ENCODE data around the gene CLDN9. TPM values are rescaled to one million over a fixed set of nuclear protein-coding genes. Genes with fewer than 3 reads are reported as not detected.
"Not testable (repeated sequence)": the region's sequence is repeated elsewhere in the genome, so short reads cannot be mapped to it uniquely, and the experiment has no call there.

CLDN9 gene
- total RNA-seq, 1 experiment from 2014 or later, result not detected

DNA sequence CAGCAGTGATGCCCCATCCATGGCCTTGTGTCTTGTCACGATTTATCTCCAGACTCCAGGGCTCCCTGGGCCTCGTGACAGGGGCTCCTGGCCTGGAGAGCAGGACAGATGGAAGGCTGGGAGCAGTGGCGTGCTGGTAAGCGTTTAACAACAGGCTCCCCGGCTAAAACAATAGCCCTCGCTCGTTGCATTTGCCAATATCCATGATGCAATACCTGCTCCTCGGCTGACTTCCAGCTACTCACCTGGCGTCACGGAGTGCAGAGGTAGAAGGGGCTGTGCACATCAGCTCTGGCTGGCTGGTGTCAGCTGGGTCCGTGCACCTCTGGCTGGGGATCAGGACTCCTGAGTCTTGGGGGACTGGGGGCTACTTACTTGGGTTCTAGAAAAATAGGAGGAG is 25.5 kb downstream of the CLDN9 start:
- in situ Hi-C loops (cut with HindIII; ENCODE audit: low pct_unique_long_range_greater_than_20kb, low sequenced_read_pairs), result no loop called here
- no peak for DNase-seq (ENCODE audit: low read depth, low spot score)

DNA sequence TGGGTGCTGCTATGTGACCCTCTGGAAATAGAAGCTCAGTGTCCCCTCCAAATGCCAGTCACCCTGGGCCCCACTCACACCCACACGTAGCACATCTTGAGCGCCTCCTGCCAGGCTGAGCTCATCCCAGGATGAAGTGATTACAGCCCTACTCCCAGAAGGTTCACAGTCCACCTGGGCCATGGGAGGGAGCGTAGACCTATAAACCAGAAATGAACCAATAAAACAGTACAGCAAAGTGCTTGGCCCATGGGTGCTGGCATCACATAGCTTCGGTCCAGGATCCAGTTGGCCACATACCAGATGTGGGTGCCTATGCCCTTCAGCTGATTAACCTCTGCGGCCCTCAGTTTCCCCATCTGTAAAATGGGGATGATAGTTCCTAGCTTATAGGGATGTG is 26.2 kb downstream of the CLDN9 start:
- no peak for DNase-seq (ENCODE audit: low read depth, low spot score)
- in situ Hi-C loops (cut with HindIII; ENCODE audit: low pct_unique_long_range_greater_than_20kb, low sequenced_read_pairs), result no loop called here

DNA sequence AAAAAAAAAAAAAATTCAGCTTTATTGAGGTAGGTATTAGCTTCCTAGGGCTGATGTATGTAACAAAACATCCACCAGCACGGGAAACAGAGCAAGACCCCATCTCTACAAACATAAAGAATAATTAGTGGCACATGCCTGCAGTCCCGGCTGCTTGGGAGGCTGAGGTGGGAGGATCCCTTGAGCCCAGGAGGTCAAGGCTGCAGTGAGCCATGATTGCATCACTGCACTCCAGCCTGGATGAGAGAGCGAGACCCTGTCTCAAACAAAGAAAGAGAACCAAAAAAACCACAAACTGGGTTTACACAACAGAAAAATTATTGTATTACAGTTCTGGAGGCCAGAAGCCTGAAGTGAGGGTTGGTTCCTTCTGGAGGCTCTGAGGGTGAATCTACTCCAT is 29.7 kb downstream of the CLDN9 start:
- in situ Hi-C loops (cut with HindIII; ENCODE audit: low pct_unique_long_range_greater_than_20kb, low sequenced_read_pairs), result no loop called here
- DNase-seq (ENCODE audit: low read depth, low spot score), result no peak

DNA sequence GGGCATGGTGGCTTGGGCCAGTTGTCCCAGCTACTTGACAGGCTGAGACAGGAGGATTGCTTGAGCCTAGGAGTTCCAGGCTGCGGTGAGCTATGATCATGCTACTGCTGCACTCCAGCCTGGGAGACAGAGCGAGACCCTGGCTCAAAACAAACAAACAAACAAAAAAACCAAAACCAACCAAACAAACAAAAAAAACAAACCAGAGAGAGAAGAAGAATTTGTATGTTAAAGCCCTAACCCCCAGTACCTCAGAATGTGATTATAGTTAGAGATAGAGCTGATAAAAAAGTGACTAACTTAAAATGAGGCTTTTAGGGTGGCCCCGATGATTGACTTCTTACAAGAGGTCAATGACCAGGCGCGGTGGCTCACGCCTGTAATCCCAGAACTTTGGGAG is 32.0 kb downstream of the CLDN9 start:
- no peak for DNase-seq (ENCODE audit: low read depth, low spot score)
- in situ Hi-C loops (cut with HindIII; ENCODE audit: low pct_unique_long_range_greater_than_20kb, low sequenced_read_pairs), result no loop called here

DNA sequence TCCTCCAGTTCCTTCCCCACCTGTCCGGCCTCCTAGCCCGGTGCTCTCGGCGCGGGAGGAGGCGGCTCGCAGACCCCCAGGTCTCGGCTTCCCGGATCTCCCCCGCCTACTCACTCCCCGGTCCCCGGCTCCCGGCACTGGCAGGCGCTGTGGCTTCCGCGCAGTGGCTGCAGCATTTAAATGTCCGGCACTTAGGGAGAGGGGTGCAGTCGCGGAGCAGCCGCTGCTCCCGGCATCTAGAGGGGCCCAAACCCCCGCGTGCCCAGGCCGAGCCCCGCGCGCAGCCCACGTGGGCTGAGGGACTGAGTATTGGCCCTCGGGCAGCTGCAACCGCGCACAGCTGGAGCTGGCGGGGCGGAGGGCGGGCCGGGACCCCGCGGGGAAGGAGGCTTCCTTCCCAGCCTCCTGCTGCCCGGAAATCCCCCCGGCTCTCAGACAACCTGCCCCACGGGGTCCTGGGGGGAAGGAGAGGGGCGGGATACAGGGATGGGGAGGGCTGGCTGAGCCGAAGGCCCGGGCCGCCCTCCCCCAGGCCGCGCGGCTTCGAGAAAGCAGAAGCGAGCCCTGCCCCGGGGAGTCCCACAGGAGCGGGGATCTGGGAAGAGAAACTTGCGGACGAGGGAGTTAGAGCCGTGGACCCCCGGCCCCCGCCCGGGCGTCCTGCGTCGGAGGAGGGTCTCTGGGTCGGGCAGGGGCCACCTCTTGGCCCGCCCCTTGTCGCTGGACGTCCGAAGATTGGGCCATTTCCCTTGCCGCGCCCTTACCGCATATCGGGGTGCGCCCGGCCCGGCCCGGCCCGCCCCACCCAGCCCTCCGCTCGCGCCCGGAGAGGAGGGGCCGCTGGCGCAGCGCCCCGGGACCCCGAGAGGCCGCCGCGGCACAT is 33.3 kb downstream of the CLDN9 start, which contains the start of gene MMP25:
Gene MMP25, plus strand, starts transcription at position 804 of the 883 bp plus-strand sequence. CDS start 357 bp downstream, outside the sequence.
- no peak for DNase-seq (ENCODE audit: low read depth, low spot score)
- in situ Hi-C loops (cut with HindIII; ENCODE audit: low pct_unique_long_range_greater_than_20kb, low sequenced_read_pairs), result no loop called here

DNA sequence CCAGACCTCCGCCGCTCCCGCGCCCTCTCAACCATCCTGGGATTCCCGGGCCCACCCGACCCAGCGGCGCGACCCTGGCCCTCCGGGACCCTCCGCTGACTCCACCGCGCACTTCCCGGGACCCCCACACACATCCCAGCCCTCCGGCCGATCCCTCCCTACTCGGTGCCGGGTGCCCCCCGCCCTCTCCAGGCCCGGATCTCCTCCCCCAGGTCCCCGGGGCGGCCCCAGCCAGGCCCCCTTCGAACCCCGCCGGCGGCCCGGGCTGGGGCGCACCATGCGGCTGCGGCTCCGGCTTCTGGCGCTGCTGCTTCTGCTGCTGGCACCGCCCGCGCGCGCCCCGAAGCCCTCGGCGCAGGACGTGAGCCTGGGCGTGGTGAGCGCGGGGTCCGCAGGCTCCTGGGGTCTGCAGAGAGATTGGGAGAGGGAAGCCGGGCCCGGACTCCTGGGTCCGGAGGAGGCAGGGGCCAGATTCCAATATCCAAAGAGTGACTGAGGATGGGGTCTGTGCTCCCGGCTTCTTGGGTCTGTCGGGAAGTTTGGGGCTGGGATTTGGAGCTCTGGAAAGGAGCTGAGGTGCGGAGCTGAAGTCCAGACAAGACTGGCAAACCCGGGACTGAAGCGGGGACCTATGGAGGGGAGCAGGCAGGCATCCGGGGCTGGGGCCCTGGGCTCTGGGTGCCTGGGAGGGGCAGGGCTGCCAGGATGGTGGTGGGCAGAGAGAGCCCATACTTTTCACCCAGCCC is 34.1 kb downstream of the CLDN9 start:
- in situ Hi-C loops (cut with HindIII; ENCODE audit: low pct_unique_long_range_greater_than_20kb, low sequenced_read_pairs), result no loop called here
- no peak for DNase-seq (ENCODE audit: low read depth, low spot score)

DNA sequence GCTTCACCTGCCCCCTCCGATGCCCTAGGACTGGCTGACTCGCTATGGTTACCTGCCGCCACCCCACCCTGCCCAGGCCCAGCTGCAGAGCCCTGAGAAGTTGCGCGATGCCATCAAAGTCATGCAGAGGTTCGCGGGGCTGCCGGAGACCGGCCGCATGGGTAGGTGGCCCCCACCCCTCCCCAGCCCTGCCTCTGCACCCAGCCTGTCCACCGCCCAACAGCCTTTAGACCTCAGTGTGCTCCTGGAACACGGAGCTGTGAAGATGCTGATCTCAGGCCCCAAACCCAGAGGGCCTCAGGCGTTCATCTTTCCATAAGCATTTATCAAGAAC is 34.6 kb downstream of the CLDN9 start:
- in situ Hi-C loops (cut with HindIII; ENCODE audit: low pct_unique_long_range_greater_than_20kb, low sequenced_read_pairs), result no loop called here
- no peak for DNase-seq (ENCODE audit: low read depth, low spot score)

DNA sequence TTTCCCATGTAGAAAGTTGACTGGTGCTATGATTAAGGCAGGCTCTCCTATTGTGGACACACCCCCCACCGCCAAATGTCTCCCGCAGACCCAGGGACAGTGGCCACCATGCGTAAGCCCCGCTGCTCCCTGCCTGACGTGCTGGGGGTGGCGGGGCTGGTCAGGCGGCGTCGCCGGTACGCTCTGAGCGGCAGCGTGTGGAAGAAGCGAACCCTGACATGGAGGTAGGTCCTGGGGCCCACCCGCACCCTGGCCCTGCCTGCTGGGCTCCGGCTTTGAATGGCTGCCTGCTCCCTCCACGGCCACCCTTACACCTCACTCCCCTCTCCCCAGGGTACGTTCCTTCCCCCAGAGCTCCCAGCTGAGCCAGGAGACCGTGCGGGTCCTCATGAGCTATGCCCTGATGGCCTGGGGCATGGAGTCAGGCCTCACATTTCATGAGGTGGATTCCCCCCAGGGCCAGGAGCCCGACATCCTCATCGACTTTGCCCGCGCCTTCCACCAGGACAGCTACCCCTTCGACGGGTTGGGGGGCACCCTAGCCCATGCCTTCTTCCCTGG is 37.3 kb downstream of the CLDN9 start:
- in situ Hi-C loops (cut with HindIII; ENCODE audit: low pct_unique_long_range_greater_than_20kb, low sequenced_read_pairs), result no loop called here
- no peak for DNase-seq (ENCODE audit: low read depth, low spot score)

DNA sequence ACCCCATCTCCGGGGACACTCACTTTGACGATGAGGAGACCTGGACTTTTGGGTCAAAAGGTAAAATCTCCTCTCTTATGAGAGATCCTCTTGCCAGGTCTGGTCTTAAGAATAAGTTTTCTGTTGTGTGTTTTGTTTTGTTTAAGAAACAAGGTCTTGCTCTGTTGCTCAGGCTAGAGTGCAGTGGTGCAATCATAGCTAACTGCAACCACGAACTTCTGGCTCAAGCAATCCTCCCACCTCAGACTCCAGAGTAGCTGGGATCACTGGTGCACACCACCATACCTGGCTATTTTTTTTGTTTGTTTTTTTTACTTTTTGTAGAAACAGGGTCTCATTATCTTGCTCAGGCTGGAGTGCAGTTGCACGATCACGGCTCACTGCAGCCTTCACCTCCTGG is 37.8 kb downstream of the CLDN9 start:
- DNase-seq (ENCODE audit: low read depth, low spot score), result no peak
- in situ Hi-C loops (cut with HindIII; ENCODE audit: low pct_unique_long_range_greater_than_20kb, low sequenced_read_pairs), result no loop called here

DNA sequence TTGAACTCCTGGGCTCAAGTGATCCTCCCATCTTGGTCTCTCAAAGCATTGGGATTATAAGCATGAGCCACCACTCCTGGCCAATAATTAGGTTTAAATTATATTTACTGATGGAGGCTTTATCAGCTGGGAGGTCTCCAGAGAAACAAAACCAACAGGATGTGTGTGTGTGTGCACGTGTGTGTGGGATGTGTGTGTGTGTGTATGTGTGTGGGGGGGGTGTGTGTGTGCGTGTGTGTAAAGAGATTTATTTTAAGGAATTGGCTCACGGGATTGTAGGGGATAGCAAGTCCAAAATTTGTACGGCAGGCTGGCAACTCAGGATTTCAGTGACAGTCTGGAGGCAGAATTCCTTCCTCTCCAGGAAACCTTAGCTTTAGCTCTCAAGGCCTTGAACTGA is 38.3 kb downstream of the CLDN9 start:
- in situ Hi-C loops (cut with HindIII; ENCODE audit: low pct_unique_long_range_greater_than_20kb, low sequenced_read_pairs), result no loop called here
- no peak for DNase-seq (ENCODE audit: low read depth, low spot score)

DNA sequence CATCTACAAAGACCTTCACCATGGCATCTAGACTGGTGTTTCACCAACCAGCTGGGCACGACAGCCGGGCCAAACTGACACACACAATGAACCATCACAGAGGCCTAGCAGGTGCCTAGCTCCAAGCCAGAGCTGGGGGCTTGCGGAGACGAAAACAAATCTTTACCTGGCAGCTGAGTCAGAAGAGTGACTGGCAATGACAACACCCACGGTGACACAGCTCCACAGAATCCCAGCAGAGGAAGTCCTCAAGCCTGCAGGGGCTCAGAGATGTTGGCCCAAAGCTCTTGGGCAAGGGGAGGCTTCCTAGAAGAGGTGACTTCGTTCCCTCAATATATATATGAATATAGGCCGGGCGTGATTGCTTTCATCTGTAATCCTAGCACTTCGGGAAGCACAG is 38.8 kb downstream of the CLDN9 start:
- in situ Hi-C loops (cut with HindIII; ENCODE audit: low pct_unique_long_range_greater_than_20kb, low sequenced_read_pairs), result no loop called here
- no peak for DNase-seq (ENCODE audit: low read depth, low spot score)

DNA sequence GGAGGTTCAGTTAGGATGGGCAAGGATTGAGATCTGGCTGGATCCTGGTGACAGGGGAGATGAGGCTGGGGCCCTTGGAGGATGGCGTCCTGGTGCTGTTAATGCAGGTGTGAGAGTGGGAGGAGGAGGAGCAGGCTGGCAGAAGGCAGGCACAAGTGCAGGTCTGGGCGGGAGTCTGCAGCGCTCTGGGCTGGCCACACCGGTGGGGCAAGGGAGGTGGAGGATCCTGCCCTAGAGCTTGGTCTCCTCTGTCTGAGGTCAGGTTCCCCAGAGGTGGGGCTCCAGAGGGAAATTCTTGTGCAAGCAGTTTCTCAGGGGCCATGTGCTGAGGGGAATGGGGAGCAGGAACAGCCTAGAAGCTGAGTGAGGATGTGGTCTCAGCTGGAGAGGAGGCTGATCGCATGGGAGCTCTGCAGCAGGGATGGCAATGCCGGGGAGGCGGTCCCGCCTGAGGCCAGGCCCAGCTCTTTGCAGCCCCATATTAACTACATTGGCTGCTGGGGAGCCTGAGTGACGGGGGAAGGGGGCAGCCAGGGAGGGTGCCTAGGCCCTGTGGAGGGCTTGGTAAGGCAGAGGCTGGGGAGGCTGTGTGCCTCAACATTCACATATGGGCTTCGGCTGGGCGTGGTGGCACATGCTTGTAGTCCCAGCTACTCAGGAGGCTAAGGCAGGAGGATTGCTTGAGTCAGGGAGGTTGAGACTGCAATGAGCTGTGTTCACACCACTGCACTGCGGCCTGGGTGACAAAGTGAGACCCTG is 40.0 kb downstream of the CLDN9 start:
- in situ Hi-C loops (cut with HindIII; ENCODE audit: low pct_unique_long_range_greater_than_20kb, low sequenced_read_pairs); DNase-seq (ENCODE audit: low read depth, low spot score): not testable (repeated sequence)

DNA sequence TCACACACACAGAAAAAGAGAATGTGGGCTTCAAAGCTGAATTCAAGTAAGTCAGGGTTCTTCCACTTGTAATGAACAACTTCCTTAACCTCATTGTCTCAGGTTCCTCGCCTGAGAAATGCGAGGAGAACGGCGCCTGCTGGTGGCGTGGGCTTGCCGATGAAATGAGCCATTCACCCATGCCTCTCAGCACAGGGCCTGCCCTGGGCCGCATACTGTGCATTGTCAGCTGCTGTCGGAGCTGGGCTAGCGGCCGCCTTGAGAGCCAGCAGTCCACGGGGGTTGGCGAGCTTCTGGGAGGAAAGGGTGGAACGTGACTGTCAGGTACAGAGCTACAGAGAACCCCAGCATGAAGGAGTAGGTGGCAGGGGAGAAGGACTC is 40.6 kb downstream of the CLDN9 start:
- in situ Hi-C loops (cut with HindIII; ENCODE audit: low pct_unique_long_range_greater_than_20kb, low sequenced_read_pairs); DNase-seq (ENCODE audit: low read depth, low spot score): not testable (repeated sequence)

DNA sequence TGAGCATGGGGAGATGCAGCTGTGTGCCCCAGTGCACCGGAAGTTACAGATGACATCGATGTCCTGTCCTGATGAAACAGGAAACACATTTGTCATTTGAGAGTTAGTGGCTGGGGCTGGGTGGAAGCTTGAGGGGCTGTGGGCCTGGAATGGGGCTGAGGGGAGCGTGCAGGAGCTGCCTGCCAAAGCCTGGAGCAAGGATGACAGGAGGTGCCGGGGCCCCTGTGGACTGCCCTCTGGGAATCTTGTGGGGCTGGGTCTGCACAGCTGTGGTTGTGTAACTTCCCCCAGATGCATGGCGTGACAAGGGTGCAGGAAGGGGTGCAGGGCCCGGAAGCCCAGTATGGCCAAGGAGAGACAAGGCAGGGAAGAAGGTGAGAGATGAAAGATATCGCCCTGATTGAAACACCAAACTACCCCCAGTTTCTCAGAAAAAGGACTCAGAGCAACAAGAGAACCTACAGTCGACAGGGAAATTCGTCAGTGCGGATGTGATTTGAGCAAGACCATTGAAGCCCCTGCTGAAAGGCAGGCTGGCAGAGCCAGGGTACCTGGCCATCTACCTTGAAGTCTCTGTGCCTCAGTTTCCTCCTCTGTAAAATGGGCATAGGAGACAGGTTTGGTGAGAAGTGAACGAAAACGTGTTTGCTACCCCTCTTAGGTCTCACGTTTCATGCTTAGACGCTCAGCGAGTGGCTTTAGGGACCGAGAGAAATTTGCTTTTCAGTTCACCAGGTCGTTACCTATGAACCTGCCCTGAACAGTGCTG is 42.4 kb downstream of the CLDN9 start:
- no peak for DNase-seq (ENCODE audit: low read depth, low spot score)
- in situ Hi-C loops (cut with HindIII; ENCODE audit: low pct_unique_long_range_greater_than_20kb, low sequenced_read_pairs), result no loop called here

DNA sequence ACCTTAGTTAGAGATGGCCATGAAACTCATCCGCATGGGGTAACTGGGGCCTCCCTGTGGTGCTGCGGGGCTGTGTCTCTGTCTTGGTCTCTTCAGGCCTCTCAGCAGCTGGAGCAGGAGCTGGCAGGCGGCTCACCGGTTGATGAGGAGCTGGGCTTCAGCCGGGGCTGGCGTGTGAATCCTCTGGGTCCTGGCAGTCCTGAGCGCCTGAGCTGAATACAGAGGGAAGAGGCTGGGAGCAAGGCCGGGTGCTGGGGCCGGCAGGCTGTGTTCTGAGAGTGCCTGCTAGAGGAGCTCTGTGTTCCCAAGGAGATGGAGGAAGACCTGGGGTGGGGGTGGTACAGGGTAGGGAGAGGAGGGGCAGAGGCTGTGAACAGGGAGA is 43.0 kb downstream of the CLDN9 start:
- in situ Hi-C loops (cut with HindIII; ENCODE audit: low pct_unique_long_range_greater_than_20kb, low sequenced_read_pairs); DNase-seq (ENCODE audit: low read depth, low spot score): not testable (repeated sequence)

DNA sequence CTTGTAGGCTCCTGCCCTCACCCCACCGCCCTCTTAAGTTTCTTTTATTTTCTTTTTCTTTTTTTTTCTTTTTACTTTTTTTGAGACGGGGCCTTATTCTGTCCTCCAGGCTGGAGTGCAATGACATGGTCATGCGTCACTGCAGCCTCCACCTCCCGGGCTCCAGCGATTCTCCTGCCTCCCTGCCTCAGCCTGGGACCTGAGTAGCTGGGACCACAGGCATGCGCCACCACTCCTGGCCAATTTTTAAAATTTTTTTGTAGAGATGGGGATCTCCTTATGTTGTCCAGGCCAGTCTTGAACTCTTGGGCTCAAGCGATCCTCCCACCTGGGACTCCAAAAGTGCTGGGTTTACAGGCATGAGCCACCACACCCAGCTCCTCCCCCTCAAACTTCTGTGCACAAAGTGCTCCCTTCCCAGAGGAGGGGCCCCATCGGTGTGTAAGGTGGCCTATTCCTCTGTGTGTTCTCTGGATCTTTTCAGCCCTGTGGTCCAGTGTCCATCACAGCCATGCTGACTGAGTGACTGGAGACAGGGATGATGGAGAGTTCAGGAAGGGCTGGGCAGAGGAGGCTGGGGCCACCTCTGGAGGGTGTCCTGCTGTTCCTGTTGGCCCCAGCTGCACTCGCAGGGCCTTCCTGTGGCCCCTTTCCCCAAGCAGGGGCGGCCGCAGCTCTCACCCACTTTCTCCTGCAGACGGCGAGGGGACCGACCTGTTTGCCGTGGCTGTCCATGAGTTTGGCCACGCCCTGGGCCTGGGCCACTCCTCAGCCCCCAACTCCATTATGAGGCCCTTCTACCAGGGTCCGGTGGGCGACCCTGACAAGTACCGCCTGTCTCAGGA is 43.8 kb downstream of the CLDN9 start:
- no peak for DNase-seq (ENCODE audit: low read depth, low spot score)
- in situ Hi-C loops (cut with HindIII; ENCODE audit: low pct_unique_long_range_greater_than_20kb, low sequenced_read_pairs), result no loop called here

Measured in SK-MEL-5 (cell line).